Mammary epithelial cell (primary cell): ENCODE results near the gene RBM33.

Source experiments
- CTCF ChIP-seq, 2 donors: IDR thresholded peaks in 1 of 2; conservative IDR thresholded peaks in 1 of 2; 2 replicates each; pipeline ENCODE4 v1.5.1; 2011 to 2012; ENCODE audit warnings: inconsistent platforms in 2 of 2, low read length in 2 of 2, mild to moderate bottlenecking in 2 of 2, control low read depth in 1 of 2, low read depth in 1 of 2; ENCODE audit not compliant: insufficient read depth in 1 of 2; ENCODE audit errors: extremely low read depth in 1 of 2
- EZH2 ChIP-seq: IDR thresholded peaks from 2 replicates; pipeline ENCODE4 v1.6.1; 2012; ENCODE audit warnings: low read length, inconsistent platforms, borderline replicate concordance

- TF ChIP-seq CTCF (conservative IDR thresholded peaks at IDR 0.05 in 1 of 2, IDR thresholded peaks at IDR 0.05 in 1 of 2; ENCODE audit: extremely low read depth in 1 of 2, insufficient read depth in 1 of 2, low read depth in 1 of 2, low read length in 2 of 2), result no peak
- TF ChIP-seq EZH2, result no peak
Measured at GRCh38 chr7:155795401-155795800, 150.9 kb downstream of the RBM33 start.
